Caco-2 (cell line): Measurements from ENCODE around the gene DDX51. TPM values are rescaled to one million over a fixed set of nuclear protein-coding genes. Genes with fewer than 3 reads are reported as not detected.

Experiments
- BruUV-seq: library from RNA; stranded (reverse); fragments of 400-500 nt; replicated peaks from 2 replicates; lab custom pipeline; 2021; lab: Mats Ljungman, UMichigan
- CTCF ChIA-PET: fragments of 300-600 bp; sonication (Branson Sonifier 250); formaldehyde crosslinking; loops from one replicate; lab custom pipeline; 2022; ENCODE audit warnings: antibody characterized with exemption; lab: Charles Lee
- POLR2A ChIA-PET: fragments of 300-600 bp; sonication (Branson Sonifier 250); formaldehyde crosslinking; loops from one replicate; lab custom pipeline; 2022; ENCODE audit warnings: antibody characterized with exemption; lab: Charles Lee
- DNase-seq, 2 experiments: peaks; one replicate each; pipeline versions ENCODE4 v3.0.0 to v3.0.0-alpha.2; 2020 to 2022
- H3K27me3 ChIP-seq: replicated peaks from 2 replicates; pipeline ENCODE4 v1.6.0; 2011; ENCODE audit warnings: low read length; ENCODE audit not compliant: control insufficient read depth, insufficient read depth
- H3K36me3 ChIP-seq: 2 replicates; pipeline ENCODE4 v1.5.1; 2011; ENCODE audit warnings: low read length; ENCODE audit not compliant: control insufficient read depth, insufficient read depth
- H3K4me1 ChIP-seq: fragments of 250-450 bp; sonication (Bioruptor Pico); 2 replicates; pipeline ENCODE4 v1.5.1; 2020; ENCODE audit warnings: mild to moderate bottlenecking
- H3K4me3 ChIP-seq: 2 replicates; pipeline ENCODE4 v1.5.1; 2011; ENCODE audit warnings: low read depth, mild to moderate bottlenecking, control low read depth, low read length
- H3K9me3 ChIP-seq: fragments of 250-450 bp; sonication (Bioruptor Pico); 2 replicates; pipeline ENCODE4 v1.5.1; 2020; ENCODE audit warnings: mild to moderate bottlenecking, moderate library complexity
- H3K27ac Mint-ChIP-seq: one replicate; pipeline ENCODE4 v1.8.0; 2022; ENCODE audit warnings: mixed read lengths; ENCODE audit not compliant: unreplicated experiment
- H3K27me3 Mint-ChIP-seq: one replicate; pipeline ENCODE4 v1.8.0; 2022; ENCODE audit warnings: mixed read lengths; ENCODE audit not compliant: insufficient read depth, unreplicated experiment
- H3K36me3 Mint-ChIP-seq: one replicate; pipeline ENCODE4 v1.8.0; 2022; ENCODE audit warnings: mild to moderate bottlenecking, mixed read lengths; ENCODE audit not compliant: insufficient read depth, unreplicated experiment
- H3K4me1 Mint-ChIP-seq: one replicate; pipeline ENCODE4 v1.8.0; 2022; ENCODE audit warnings: low read depth, mixed read lengths; ENCODE audit not compliant: unreplicated experiment
- H3K4me3 Mint-ChIP-seq: one replicate; pipeline ENCODE4 v1.8.0; 2022; ENCODE audit warnings: mild to moderate bottlenecking, moderate library complexity, mixed read lengths; ENCODE audit not compliant: unreplicated experiment
- H3K9me3 Mint-ChIP-seq: one replicate; pipeline ENCODE4 v1.8.0; 2022; ENCODE audit warnings: mixed read lengths; ENCODE audit not compliant: unreplicated experiment
- CTCF ChIP-seq, 2 experiments: fragments of 200-600 bp in 1 of 2; IDR thresholded peaks; 1 replicate in 1 of 2; 2 replicates in 1 of 2; pipeline versions ENCODE4 v1.5.1 to v1.8.0; 2011 to 2022; ENCODE audit warnings: antibody characterized with exemption in 1 of 2, control low read depth in 1 of 2, inconsistent platforms in 1 of 2, low read depth in 1 of 2, low read length in 1 of 2, mild to moderate bottlenecking in 1 of 2, moderate library complexity in 1 of 2; ENCODE audit not compliant: insufficient read depth in 1 of 2, severe bottlenecking in 1 of 2, unreplicated experiment in 1 of 2
- intact Hi-C: fragments of 100-400 bp; cut with micrococcal nuclease; formaldehyde crosslinking; loops from one replicate; pipeline ENCODE4 v1.10.0; 2022; ENCODE audit not compliant: unreplicated experiment
- total RNA-seq: library from RNA; stranded (reverse); gene quantifications from 2 replicates; pipeline ENCODE4 v1.2.3, GENCODE V29; 2022

Gene DDX51
- total RNA-seq, 1 experiment from 2014 or later, result 40.4 TPM

GRCh38 chr12:132116709-132117557, 27.2 kb downstream of the DDX51 start:
- intact Hi-C loops, result no loop called here
- H3K27ac Mint-ChIP-seq, result no peak overlapping the region
- ChIA-PET POLR2A (no interaction called here), CTCF (no interaction called here)
- H3K4me1 Mint-ChIP-seq, result no peaks in the 10 kb centered on the region
- no peaks in the 10 kb centered on the region for H3K9me3 Mint-ChIP-seq
- DNase-seq, result no peak
- Histone ChIP-seq H3K9me3 (no peaks in the 10 kb centered on the region), H3K4me3 (no peak overlapping the region), H3K27me3 (no peaks in the 10 kb centered on the region), H3K36me3 (no peaks in the 10 kb centered on the region; the same call in 1 of the 2 replicates), H3K4me1 (no peaks in the 10 kb centered on the region)
- no peaks in the 10 kb centered on the region for H3K27me3 Mint-ChIP-seq
- H3K36me3 Mint-ChIP-seq, result peaks cover 13% of the 10 kb centered on the region
- no TSS peak for BruUV-seq
- TF ChIP-seq CTCF (IDR thresholded peaks at IDR 0.05; ENCODE audit: insufficient read depth in 1 of 2, low read depth in 1 of 2, low read length in 1 of 2, severe bottlenecking in 1 of 2, unreplicated experiment in 1 of 2), result no peak
- H3K4me3 Mint-ChIP-seq, result no peak overlapping the region

GRCh38 chr12:132115500-132115899, 28.6 kb downstream of the DDX51 start:
- no TSS peak for BruUV-seq
- H3K9me3 Mint-ChIP-seq, result no peaks in the 10 kb centered on the region
- no peak overlapping the region for H3K4me3 Mint-ChIP-seq
- POLR2A ChIA-PET, result no interaction called here
- DNase-seq, result no peak
- CTCF ChIA-PET, result no interaction called here
- no peaks in the 10 kb centered on the region for H3K4me1 Mint-ChIP-seq
- no peaks in the 10 kb centered on the region; the same call in 1 of the 2 replicates for H3K36me3 ChIP-seq
- no peaks in the 10 kb centered on the region for H3K27me3 ChIP-seq
- no peaks in the 10 kb centered on the region for H3K4me1 ChIP-seq
- no peaks in the 10 kb centered on the region for H3K27me3 Mint-ChIP-seq
- TF ChIP-seq CTCF (IDR thresholded peaks at IDR 0.05; ENCODE audit: insufficient read depth in 1 of 2, low read depth in 1 of 2, low read length in 1 of 2, severe bottlenecking in 1 of 2, unreplicated experiment in 1 of 2), result no peak
- intact Hi-C loops, result loop anchor here (1.0 kb wide), 1 partner anchor 20 kb away; no protein-coding TSS in a partner anchor
- no peaks in the 10 kb centered on the region for H3K9me3 ChIP-seq
- no peak overlapping the region for H3K27ac Mint-ChIP-seq
- H3K36me3 Mint-ChIP-seq, result peaks cover 13% of the 10 kb centered on the region
- no peak overlapping the region for H3K4me3 ChIP-seq

DNA sequence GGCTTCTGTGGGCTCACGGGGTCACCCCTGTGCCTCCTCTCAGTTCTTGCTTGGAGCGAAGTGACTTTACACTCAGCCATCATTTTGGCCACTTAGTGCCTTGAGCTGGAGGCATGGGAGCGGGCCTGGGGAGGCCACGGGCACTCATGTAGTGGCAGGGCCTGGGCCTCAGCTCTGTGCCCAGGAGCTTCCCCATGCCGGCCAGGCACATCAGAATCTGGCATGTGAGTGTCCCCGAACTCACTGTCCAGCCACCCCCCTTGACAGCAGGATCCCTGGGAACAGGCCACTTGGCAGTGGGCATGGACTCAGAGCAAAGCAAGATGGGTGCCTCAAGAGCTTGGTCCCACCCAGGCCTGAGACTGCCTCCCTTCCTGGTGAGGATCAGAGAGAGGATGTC, 29.5 kb downstream of the DDX51 start:
- Histone ChIP-seq H3K36me3 (no peaks in the 10 kb centered on the region; the same call in 1 of the 2 replicates), H3K9me3 (no peaks in the 10 kb centered on the region), H3K4me1 (no peaks in the 10 kb centered on the region), H3K27me3 (no peaks in the 10 kb centered on the region), H3K4me3 (no peak overlapping the region)
- no TSS peak for BruUV-seq
- DNase-seq, result no peak
- peaks cover 18% of the 10 kb centered on the region for H3K36me3 Mint-ChIP-seq
- no peak overlapping the region for H3K4me3 Mint-ChIP-seq
- intact Hi-C loops, result loop anchor here (1.0 kb wide), 1 partner anchor 19 kb away; no protein-coding TSS in a partner anchor
- no peak for TF ChIP-seq CTCF (IDR thresholded peaks at IDR 0.05; ENCODE audit: insufficient read depth in 1 of 2, low read depth in 1 of 2, low read length in 1 of 2, severe bottlenecking in 1 of 2, unreplicated experiment in 1 of 2)
- H3K27ac Mint-ChIP-seq, result no peak overlapping the region
- H3K4me1 Mint-ChIP-seq, result no peaks in the 10 kb centered on the region
- H3K9me3 Mint-ChIP-seq, result no peaks in the 10 kb centered on the region
- CTCF ChIA-PET, result no interaction called here
- POLR2A ChIA-PET, result no interaction called here
- H3K27me3 Mint-ChIP-seq, result no peaks in the 10 kb centered on the region
